HG03442 (cell line): ENCODE measurements around the gene SLC4A4.

Source experiments
- ATAC-seq: cut with Tn5 transposase; IDR thresholded peaks from one replicate; pipeline ENCODE4 v1.9.1; 2021; ENCODE audit warnings: mild to moderate bottlenecking, moderate library complexity; ENCODE audit not compliant: unreplicated experiment

Gene SLC4A4

GRCh38 chr4:71356924-71357663 lies 18.3 kb downstream of the SLC4A4 start:
- no peak for ATAC-seq

DNA sequence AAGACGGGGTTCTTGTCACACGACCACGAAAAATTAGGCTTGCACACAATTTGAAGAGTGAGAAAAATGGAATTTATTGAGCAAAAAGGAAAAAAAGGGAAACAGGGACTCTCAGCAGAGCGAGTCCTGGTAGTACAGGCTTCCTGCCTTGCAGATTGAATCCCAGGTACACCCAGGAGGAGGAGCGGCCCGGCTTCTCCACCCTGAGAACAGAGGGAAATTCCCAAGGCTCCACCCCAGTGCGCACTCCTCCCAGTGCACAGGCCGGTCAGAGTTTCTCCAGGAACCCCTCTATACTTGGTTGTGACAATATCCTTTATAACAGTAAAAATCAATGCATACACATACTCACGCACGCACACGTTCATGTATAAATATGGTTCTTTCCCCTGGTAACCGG lies 22.0 kb downstream of the SLC4A4 start:
- no peak for ATAC-seq

DNA sequence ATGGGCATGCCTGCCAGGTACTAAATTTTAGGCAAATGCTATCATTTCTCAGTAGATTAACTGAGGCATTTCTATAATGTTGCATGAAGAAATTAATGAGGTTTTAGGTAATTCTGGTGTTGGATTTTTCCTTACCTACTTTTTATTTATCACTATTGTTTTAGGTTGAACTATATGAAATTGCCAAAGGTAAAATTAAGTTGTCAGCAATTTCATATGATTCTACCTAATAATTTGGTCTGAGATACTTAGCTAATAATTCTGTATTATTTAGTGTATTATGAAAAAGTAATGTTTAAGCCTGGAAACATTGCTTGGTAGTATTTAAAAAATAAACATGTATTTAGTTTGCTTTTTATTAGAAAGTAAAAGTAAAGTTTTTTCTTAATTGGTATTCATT lies 22.7 kb downstream of the SLC4A4 start:
- no peak for ATAC-seq

GRCh38 chr4:71366766-71367165 lies 27.9 kb downstream of the SLC4A4 start:
- no peak for ATAC-seq

DNA sequence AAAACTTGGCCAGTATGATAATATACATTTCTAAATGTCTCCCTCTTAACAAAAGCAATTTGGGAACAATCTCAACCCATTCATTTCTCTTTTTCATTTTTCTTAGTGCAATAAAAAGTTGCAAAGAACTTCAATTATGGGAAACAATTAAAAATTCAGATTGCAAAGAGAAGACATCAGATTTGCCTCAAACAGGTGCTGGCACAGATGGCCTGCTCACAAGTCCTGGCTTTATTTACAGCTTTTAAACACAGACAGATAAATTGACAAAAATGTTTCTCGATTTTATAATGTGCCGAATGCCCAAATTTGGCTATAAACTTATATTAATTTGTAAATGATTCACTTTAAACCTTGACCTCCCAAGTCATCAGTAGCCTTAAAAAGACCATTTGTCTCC lies 28.7 kb downstream of the SLC4A4 start:
- ATAC-seq: no peak

DNA sequence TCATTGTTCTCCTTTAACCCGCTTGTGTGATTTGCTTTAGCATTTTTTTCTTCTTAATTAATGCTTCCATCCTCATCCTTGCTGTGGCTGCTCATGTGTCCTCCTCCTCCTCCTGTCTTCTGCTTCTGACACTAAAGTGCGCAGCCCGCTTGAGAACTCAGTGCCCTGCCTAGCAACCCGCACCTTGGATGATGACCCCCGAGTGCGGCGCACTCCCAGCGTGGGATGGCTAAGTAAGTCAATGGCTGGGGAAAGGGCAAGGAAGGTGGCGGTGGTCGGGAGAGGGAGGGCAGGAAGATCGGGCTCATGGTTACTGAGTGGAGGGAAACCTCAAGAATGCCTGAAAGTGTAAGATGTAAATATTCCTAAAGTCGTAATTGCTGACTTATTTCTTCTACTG lies 30.1 kb downstream of the SLC4A4 start:
- no peak for ATAC-seq

DNA sequence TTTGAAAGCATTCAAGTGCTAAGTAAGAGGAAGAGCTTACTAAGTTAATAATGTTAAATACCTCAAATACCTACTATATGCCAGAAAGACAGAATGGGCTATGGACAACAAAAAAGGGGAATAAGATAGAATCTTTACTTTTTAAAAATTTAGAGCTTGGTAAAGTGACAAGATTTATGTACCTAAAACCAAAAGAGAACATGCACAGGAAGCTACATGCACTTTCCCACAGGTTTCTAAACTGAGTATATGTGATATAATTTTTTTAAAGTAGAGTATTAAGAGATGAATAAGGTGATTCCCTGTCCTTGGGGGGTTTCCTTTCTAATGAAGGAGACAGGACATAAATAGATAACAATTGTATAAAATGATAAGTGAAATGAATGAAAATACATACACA lies 30.7 kb downstream of the SLC4A4 start:
- ATAC-seq: no peak

GRCh38 chr4:71375494-71375893 lies 36.7 kb downstream of the SLC4A4 start:
- no peak for ATAC-seq

- ATAC-seq: no peak
Observed at GRCh38 chr4:71377561-71377960, 38.7 kb downstream of the SLC4A4 start.

DNA sequence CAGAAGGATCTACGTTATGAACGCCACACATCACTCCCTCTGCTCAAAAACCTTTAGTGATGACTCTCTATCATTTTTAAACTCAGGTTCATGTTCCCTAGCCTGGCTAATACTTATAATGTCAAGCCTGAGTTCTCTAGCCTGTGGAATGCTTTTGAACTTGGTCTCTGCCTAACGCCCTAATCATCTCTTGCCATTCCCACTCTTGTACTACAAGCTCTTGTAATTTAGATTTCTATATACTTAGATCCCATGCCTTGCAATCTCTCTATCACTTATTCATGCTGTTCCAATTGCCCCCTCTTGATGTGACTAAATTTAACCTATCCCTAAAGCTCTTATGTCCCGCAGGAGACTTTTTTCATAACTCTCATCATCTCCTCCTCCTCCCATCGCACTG lies 40.3 kb downstream of the SLC4A4 start:
- no peak for ATAC-seq

DNA sequence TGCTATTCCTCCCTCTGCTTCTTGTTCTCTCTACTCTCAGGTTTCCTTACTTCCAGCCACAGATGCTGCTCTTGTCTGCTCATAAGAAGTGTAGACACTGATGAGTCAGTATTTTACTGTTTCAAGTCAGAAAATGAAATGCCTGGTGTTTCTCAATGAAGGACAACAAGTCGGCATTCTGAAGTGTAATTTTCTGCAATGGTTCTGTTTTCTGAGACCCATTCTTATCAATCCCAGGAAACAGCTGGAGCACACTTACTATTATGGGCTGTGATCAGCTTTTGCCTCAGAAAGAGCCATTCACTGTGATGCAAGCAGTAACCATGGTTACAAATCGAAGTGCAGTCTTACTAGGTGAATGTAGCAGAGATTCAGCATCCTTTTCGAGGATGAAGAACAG lies 42.0 kb downstream of the SLC4A4 start:
- ATAC-seq: no peak

- no peak for ATAC-seq
Observed at GRCh38 chr4:71382125-71382899, 43.5 kb downstream of the SLC4A4 start.

DNA sequence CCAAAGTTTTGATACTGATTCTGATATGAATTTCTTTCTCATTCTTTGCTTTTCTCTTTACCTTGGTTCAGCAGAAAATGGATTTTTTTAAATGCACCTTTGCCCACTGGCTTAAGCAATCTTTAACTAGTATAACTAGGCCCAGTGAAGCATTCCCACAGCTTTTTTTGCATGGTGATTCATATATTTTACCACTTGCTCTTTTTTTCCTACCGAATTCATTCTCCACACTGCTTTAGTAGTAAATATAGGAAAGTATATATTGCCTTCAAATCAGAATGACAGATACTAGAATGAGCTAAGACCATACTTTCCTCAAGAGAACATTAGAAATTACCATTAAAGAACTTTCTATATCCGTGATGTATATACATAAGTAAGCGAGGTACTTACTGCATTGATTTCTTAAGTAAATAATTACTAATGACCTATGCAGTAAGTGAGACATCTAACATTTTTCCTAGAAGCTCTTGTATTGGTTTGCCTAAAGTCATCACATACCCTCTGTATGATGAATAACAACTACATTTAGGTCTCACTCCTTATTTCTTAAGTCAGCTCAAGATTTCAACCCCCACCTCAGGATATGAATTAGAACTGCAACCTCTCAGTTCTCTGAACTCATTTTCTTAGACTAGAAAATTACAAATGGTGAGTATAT lies 44.2 kb downstream of the SLC4A4 start:
- no peak for ATAC-seq

- ATAC-seq: no peak
Observed at GRCh38 chr4:71383984-71384383, 45.2 kb downstream of the SLC4A4 start.

DNA sequence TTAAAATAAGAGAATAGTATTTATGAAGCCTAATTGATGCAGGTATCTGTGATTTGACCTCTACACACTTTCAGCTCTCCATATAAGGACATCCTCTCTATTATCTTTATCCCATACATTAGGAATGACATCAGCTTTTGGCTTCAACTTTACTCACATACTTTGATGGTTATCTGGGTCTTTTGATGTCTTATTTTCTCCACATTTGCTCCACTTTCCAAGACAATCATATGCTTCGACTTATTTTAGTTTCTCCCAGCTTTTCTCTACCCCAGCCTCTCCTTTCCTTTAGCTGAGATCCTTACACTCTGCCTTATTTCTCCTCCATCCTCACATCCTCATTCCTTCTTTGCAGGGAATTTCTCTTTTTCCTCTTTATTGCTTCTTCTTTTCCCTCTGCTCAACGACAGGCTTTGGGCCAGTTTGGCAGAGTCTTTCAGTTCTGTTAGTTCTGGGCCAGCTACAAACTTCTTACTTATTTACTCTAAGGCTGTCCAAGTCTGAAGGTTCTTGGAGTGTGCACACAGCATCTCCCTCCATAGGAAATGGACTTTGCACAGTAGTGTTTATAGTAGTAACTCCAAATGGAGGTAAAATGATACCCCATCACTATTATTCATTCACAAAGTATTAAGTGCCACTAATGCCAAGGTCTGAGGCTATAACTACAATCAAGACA lies 50.5 kb downstream of the SLC4A4 start:
- no peak for ATAC-seq

DNA sequence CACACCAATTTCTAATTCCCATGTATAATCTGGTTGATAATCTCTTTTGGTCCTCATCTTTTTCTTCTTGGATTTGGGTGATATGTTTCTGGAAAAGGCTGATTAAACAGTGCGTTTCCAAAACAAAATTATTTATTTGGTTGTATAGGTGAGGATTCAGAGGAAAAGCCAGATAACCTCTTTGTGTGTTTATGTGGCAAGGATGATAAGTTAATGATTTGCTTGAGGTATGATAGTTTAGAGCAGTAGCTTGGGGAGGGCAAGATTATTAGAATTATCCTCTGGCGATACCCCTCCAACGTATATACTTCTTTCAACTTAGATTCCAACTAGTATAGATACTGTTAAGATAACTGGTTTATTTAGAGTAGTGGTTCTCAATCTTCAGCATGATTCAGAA lies 53.3 kb downstream of the SLC4A4 start:
- no peak for ATAC-seq

DNA sequence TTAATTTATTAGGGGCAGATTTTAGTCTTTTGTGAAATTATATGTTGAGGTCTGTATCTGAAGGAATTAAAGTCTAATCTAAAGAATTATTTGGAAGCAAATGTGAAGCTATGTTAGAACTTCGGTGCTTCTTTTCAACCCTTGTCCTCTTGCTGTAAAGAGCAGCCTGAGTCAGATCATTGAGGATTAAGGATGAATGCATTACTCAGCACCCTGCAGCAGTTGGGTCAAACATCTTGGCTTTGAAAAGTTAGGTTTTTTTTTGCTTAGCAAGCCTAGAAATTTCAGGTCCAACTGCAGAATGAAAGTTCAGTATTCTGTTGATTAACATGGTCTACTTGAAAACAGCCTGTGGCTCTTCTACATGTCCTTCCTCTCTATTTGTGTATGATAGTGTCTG lies 57.6 kb downstream of the SLC4A4 start:
- ATAC-seq: no peak

DNA sequence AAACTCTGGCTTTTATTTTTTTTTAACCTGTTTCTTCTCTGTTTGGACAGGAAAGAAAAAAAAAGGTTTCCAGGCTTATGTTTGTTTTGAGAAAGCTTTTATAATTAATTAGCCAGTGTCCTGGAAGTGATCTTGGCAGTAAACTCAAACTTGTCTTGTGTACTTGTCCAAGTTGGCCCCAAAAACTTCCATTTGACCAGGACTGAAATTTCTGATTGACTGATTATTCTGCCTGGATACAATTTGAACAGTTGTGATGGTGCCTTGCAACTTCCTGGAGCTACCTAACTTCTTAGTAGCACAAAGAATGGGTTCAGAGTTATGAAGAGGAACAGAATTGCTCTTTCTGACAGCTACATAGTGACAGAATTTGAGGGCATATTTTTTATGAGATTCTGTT lies 62.0 kb downstream of the SLC4A4 start:
- no peak for ATAC-seq

GRCh38 chr4:71402616-71403015 lies 63.8 kb downstream of the SLC4A4 start:
- no peak for ATAC-seq

DNA sequence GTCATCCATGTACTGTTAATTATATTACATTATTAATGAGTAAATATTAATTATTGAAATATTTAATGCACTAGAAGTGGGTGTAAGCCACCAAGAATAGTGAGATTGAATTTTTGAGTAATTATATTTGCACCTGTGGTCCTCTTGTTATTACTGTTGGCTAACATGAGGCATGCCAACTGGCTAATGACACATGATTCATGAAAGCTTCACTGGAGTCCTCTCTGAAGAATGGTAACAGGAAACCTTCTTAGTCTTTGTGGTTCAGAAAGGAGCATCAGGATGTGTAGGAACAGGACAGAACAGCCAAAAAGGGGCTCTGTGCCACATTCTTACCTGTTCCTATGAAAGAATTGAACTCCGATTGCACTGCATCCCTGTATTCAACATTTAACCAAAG lies 65.2 kb downstream of the SLC4A4 start:
- ATAC-seq: no peak

DNA sequence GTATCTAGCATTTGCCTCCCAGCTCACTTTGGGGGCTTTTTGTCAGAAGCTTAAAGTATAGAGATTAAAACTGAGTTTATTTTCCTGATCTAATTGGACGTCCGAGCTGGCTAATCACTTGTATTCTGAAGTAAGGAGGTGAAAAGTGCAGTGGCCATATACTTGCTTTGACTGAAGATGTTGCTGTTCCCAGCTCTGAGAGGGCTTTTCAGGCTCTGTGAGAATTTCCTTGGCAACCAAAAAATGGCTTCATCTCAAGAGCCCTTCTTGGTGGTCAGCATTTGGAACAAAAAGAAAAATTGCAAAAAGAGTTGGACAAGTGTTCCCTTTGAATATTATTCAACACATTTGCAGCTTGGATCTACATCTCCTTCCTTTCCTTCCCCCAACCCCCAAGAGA lies 67.0 kb downstream of the SLC4A4 start:
- no peak for ATAC-seq
